GM19240 (cell line): ENCODE measurements around the gene DDX4.

Source experiments
- DNase-seq: peaks from one replicate; pipeline ENCODE4 v3.0.0; 2011; ENCODE audit warnings: low spot score; ENCODE audit not compliant: insufficient read length

The DDX4 gene

DNA sequence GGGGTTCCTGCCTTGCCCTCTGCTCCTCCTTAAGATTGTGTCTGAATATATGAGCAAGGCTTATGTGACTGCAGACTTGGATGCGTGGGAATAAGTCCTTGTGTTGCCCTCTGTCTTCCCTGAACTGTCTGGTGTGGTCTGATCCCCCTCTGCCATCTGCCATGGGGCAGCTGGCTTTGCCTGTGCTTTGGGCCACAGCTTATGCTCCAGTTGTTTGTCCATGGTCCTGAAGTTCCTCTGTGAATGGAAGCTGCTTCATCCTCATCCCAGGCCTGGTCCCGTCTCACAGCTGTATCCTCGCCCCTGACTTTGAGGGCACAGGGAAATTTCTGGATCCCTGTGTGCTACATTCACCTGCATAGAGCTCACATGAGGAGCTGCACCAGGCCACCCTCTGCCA lies 128.0 kb downstream of the DDX4 start:
- no peak for DNase-seq

DNA sequence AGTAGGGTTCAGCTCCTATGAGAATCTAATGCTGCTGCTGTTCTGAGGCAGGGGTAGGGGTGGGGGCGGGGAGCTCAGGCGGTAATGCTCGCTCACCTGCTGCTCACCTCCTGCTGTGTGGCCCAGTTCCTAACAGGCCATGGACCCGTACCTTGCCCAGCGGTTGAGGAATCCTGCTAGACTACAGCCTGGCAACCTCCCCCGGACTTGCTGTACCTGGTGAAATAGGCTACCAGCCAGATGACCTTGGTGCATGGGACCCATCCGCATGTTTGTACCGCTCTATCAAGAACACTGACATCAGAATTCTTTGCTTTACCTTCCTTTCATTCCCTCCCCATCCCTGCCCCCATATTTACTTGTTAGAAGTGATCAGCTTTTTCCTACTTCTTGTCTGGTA lies 128.6 kb downstream of the DDX4 start:
- no peak for DNase-seq
